H9 (cell line): ENCODE data around the gene MX2. TPM values are rescaled to one million over a fixed set of nuclear protein-coding genes. Genes with fewer than 3 reads are reported as not detected.
A peak's percentile ranks its signal among the peaks of the same experiment; 100 is the strongest.

Experiments used
- DNase-seq: peaks from one replicate; pipeline ENCODE4 v3.0.0-alpha.2; 2017
- H2AFZ ChIP-seq: one replicate; pipeline ENCODE4 v1.6.1; 2013; ENCODE audit warnings: mild to moderate bottlenecking, low read length, control low read depth, moderate library complexity
- H2AK5ac ChIP-seq: 2 replicates; pipeline ENCODE4 v1.6.1; 2013; ENCODE audit warnings: low read length, control low read depth, mixed read lengths; ENCODE audit not compliant: insufficient read length
- H2BK120ac ChIP-seq: one replicate; pipeline ENCODE4 v1.6.1; 2013; ENCODE audit warnings: low read depth, mild to moderate bottlenecking, low read length, control low read depth, inconsistent platforms; ENCODE audit not compliant: poor library complexity, severe bottlenecking
- H2BK12ac ChIP-seq: 2 replicates; pipeline ENCODE4 v1.6.1; 2013; ENCODE audit warnings: low read length, control low read depth, mixed read lengths, low read depth; ENCODE audit not compliant: insufficient read length
- H2BK15ac ChIP-seq: 2 replicates; pipeline ENCODE4 v1.6.1; 2013; ENCODE audit warnings: low read depth, low read length, control low read depth
- H2BK20ac ChIP-seq: one replicate; pipeline ENCODE4 v1.6.1; 2013; ENCODE audit warnings: low read depth, mild to moderate bottlenecking, low read length, control low read depth, inconsistent platforms; ENCODE audit not compliant: poor library complexity, severe bottlenecking
- H2BK5ac ChIP-seq: 2 replicates; pipeline ENCODE4 v1.6.1; 2013; ENCODE audit warnings: low read length, control low read depth, mixed read lengths; ENCODE audit not compliant: insufficient read length
- H3K14ac ChIP-seq: 2 replicates; pipeline ENCODE4 v1.6.1; 2013; ENCODE audit warnings: low read length, control low read depth; ENCODE audit not compliant: insufficient read depth
- H3K18ac ChIP-seq: 2 replicates; pipeline ENCODE4 v1.6.1; 2013; ENCODE audit warnings: low read depth, mild to moderate bottlenecking, mixed read lengths, low read length, control low read depth; ENCODE audit not compliant: insufficient read length
- H3K23ac ChIP-seq: 2 replicates; pipeline ENCODE4 v1.6.1; 2013; ENCODE audit warnings: low read length, control low read depth, mixed read lengths, low read depth; ENCODE audit not compliant: insufficient read length
- H3K23me2 ChIP-seq: 2 replicates; pipeline ENCODE4 v1.6.1; 2013; ENCODE audit warnings: low read depth, mild to moderate bottlenecking, mixed read lengths, low read length, control low read depth; ENCODE audit not compliant: insufficient read length, poor library complexity, severe bottlenecking
- H3K27ac ChIP-seq: 2 replicates; pipeline ENCODE4 v1.5.1; 2013; ENCODE audit warnings: low read length, control low read depth, mixed read lengths, low read depth; ENCODE audit not compliant: insufficient read length
- H3K27me3 ChIP-seq: 2 replicates; pipeline ENCODE4 v1.6.1; 2013; ENCODE audit warnings: low read length, control low read depth, inconsistent platforms; ENCODE audit not compliant: insufficient read depth
- H3K4ac ChIP-seq: 2 replicates; pipeline ENCODE4 v1.6.1; 2013; ENCODE audit warnings: low read depth, mild to moderate bottlenecking, control low read depth, inconsistent platforms, low read length, moderate library complexity
- H3K4me1 ChIP-seq: 2 replicates; pipeline ENCODE4 v1.6.1; 2013; ENCODE audit warnings: low read length, control low read depth, inconsistent platforms; ENCODE audit not compliant: insufficient read depth
- H3K4me2 ChIP-seq: 2 replicates; pipeline ENCODE4 v1.6.1; 2013; ENCODE audit warnings: low read length, control low read depth, mixed read lengths; ENCODE audit not compliant: insufficient read length, insufficient read depth
- H3K56ac ChIP-seq: 2 replicates; pipeline ENCODE4 v1.6.1; 2013; ENCODE audit warnings: low read depth, mild to moderate bottlenecking, mixed read lengths, low read length, control low read depth; ENCODE audit not compliant: insufficient read length
- H3K79me1 ChIP-seq: 2 replicates; pipeline ENCODE4 v1.6.1; 2013; ENCODE audit warnings: low read depth, mild to moderate bottlenecking, moderate library complexity, low read length, control low read depth, inconsistent platforms; ENCODE audit not compliant: insufficient read depth, poor library complexity, severe bottlenecking
- H3K79me2 ChIP-seq: 2 replicates; pipeline ENCODE4 v1.6.1; 2013; ENCODE audit warnings: low read length, control low read depth, inconsistent platforms; ENCODE audit not compliant: insufficient read depth
- H3K9ac ChIP-seq: 2 replicates; pipeline ENCODE4 v1.6.1; 2013; ENCODE audit warnings: low read length, control low read depth, mixed read lengths; ENCODE audit not compliant: insufficient read length; ENCODE audit errors: extremely low read depth
- H3K9me3 ChIP-seq: one replicate; pipeline ENCODE4 v1.6.1; 2013; ENCODE audit warnings: low read depth, low read length, inconsistent platforms; ENCODE audit not compliant: control insufficient read depth
- H3T11ph ChIP-seq: one replicate; pipeline ENCODE4 v1.6.1; 2013; ENCODE audit warnings: mild to moderate bottlenecking, low read length, control low read depth, inconsistent platforms
- H4K20me1 ChIP-seq: one replicate; pipeline ENCODE4 v1.6.1; 2013; ENCODE audit not compliant: control insufficient read depth, insufficient read length, insufficient read depth
- H4K5ac ChIP-seq: 2 replicates; pipeline ENCODE4 v1.6.1; 2013; ENCODE audit warnings: low read depth, mild to moderate bottlenecking, mixed read lengths, low read length, control low read depth; ENCODE audit not compliant: insufficient read length
- H4K8ac ChIP-seq: replicated peaks from 2 replicates; pipeline ENCODE4 v1.6.1; 2013; ENCODE audit warnings: low read length, control low read depth, mixed read lengths, low read depth; ENCODE audit not compliant: insufficient read length
- H4K91ac ChIP-seq: 2 replicates; pipeline ENCODE4 v1.6.1; 2013; ENCODE audit warnings: low read depth, mild to moderate bottlenecking, moderate library complexity, mixed read lengths, low read length, control low read depth; ENCODE audit not compliant: insufficient read length
- H3K27ac Mint-ChIP-seq, 3 experiments: 2 replicates in 2 of 3; 3 replicates in 1 of 3; pipeline ENCODE4 v1.8.0; 2020 to 2021; ENCODE audit warnings: mixed read lengths in 3 of 3, mild to moderate bottlenecking in 1 of 3, moderate library complexity in 1 of 3
- H3K27me3 Mint-ChIP-seq: 2 replicates; pipeline ENCODE4 v1.8.0; 2021; ENCODE audit warnings: low read depth, mild to moderate bottlenecking, moderate library complexity, mixed read lengths
- H3K36me3 Mint-ChIP-seq, 3 experiments: 2 replicates in 2 of 3; 3 replicates in 1 of 3; pipeline ENCODE4 v1.8.0; 2020 to 2021; ENCODE audit warnings: low read depth in 3 of 3, mixed read lengths in 3 of 3; ENCODE audit not compliant: insufficient read depth in 1 of 3
- H3K4me1 Mint-ChIP-seq, 2 experiments: 2 replicates each; pipeline ENCODE4 v1.8.0; 2020; ENCODE audit warnings: mixed read lengths in 2 of 2
- H3K4me3 Mint-ChIP-seq, 2 experiments: 2 replicates in 1 of 2; 3 replicates in 1 of 2; pipeline ENCODE4 v1.8.0; 2020 to 2021; ENCODE audit warnings: mild to moderate bottlenecking in 2 of 2, mixed read lengths in 2 of 2, moderate library complexity in 1 of 2
- H3K9me3 Mint-ChIP-seq, 2 experiments: 2 replicates in 1 of 2; 3 replicates in 1 of 2; pipeline ENCODE4 v1.8.0; 2020; ENCODE audit warnings: mild to moderate bottlenecking in 2 of 2, mixed read lengths in 2 of 2, moderate library complexity in 1 of 2
- WGBS: extraction: QIAGEN DNeasy Blood & Tissue Kit; methylation state at CpG from one replicate; pipeline ENCODE4 v1.1.7; 2013; ENCODE audit warnings: missing lambda C conversion rate, low lambda C conversion rate, mixed read lengths; ENCODE audit not compliant: insufficient read length; ENCODE audit errors: extremely low coverage; 5-methylcytosine and 5-hydroxymethylcytosine counted together
- total RNA-seq: library from RNA; stranded (reverse); gene quantifications from 2 replicates; pipeline ENCODE4 v1.2.1, GENCODE V29; 2021
- TF ChIP-seq, protein P1 (sequence below): fragments of 200-600 bp; sonication (generic); conservative IDR thresholded peaks from 3 replicates; pipeline ENCODE4 v1.8.0; 2021; ENCODE audit warnings: antibody characterized with exemption, mild to moderate bottlenecking

MX2 gene
- total RNA-seq, 1 experiment from 2014 or later = 1.8 TPM

DNA sequence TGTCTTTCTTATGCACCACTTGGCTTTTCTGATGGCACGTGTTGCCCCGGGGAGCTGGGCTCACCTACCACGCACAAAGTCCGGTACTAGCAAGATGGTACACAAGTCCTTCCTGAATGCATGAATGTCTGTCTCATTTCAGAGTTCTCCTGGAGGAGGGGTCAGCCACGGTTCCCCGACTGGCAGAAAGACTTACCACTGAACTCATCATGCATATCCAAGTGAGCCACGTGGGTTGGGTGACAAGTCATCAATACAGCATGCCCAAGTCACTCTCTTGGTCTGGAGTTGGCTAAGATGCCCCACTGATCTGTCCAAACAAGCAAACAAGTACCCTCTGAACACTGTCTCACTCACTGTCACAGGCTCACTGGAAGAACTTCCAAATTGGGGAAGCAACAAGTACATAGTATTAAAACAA is 35.7 kb downstream of the MX2 start:
- no CpG with 5 or more reads among the region's 7 CpGs for WGBS
- no peaks in the 10 kb centered on the region for H3K27me3 ChIP-seq
- no peak overlapping the region for H2BK12ac ChIP-seq
- H3K4ac ChIP-seq = no peak overlapping the region
- H3K9ac ChIP-seq = no peak overlapping the region
- H4K20me1 ChIP-seq = no peaks in the 10 kb centered on the region
- peaks cover 3% of the 10 kb centered on the region; the same call in 1 of the 2 replicates for H3K4me1 ChIP-seq
- no peak overlapping the region for H3K4me2 ChIP-seq
- H3K4me1 Mint-ChIP-seq = peaks cover 13 to 14% of the 10 kb centered on the region in 2 experiments
- H3K79me2 ChIP-seq = no peaks in the 10 kb centered on the region
- no peaks in the 10 kb centered on the region for H3K23me2 ChIP-seq
- H3K79me1 ChIP-seq = no peaks in the 10 kb centered on the region
- no peak overlapping the region for H2AFZ ChIP-seq
- no peak overlapping the region for H3K27ac ChIP-seq
- H4K91ac ChIP-seq = no peak overlapping the region
- no peak overlapping the region for H2AK5ac ChIP-seq
- H3K56ac ChIP-seq = no peak overlapping the region
- no peak overlapping the region for H2BK120ac ChIP-seq
- H3K36me3 Mint-ChIP-seq = peaks cover 0 to 4% (median 0%) of the 10 kb centered on the region in 3 experiments; a peak in 1 of 7 replicates
- DNase-seq = peak; percentile 12
- H4K8ac ChIP-seq = no peak overlapping the region
- no peak overlapping the region for H2BK15ac ChIP-seq
- H4K5ac ChIP-seq = no peak overlapping the region
- TF ChIP-seq, protein P1, sequence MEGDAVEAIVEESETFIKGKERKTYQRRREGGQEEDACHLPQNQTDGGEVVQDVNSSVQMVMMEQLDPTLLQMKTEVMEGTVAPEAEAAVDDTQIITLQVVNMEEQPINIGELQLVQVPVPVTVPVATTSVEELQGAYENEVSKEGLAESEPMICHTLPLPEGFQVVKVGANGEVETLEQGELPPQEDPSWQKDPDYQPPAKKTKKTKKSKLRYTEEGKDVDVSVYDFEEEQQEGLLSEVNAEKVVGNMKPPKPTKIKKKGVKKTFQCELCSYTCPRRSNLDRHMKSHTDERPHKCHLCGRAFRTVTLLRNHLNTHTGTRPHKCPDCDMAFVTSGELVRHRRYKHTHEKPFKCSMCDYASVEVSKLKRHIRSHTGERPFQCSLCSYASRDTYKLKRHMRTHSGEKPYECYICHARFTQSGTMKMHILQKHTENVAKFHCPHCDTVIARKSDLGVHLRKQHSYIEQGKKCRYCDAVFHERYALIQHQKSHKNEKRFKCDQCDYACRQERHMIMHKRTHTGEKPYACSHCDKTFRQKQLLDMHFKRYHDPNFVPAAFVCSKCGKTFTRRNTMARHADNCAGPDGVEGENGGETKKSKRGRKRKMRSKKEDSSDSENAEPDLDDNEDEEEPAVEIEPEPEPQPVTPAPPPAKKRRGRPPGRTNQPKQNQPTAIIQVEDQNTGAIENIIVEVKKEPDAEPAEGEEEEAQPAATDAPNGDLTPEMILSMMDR = no peak
- H3K27ac Mint-ChIP-seq = no peak overlapping the region
- no peak overlapping the region for H2BK20ac ChIP-seq
- H3K27me3 Mint-ChIP-seq = peaks cover 2% of the 10 kb centered on the region; the same call in 1 of the 2 replicates
- no peak overlapping the region for H3K23ac ChIP-seq
- no peaks in the 10 kb centered on the region; a peak in 1 of 5 replicates for H3K9me3 Mint-ChIP-seq
- H3K4me3 Mint-ChIP-seq = no peak overlapping the region
- no peak overlapping the region for H3K14ac ChIP-seq
- no peak overlapping the region for H3K18ac ChIP-seq
- no peak overlapping the region for H3T11ph ChIP-seq
- no peak overlapping the region for H2BK5ac ChIP-seq
- H3K9me3 ChIP-seq = no peaks in the 10 kb centered on the region
